ENCODE results near the gene ZNF746.
"Not testable (repeated sequence)": the region's sequence is repeated elsewhere in the genome, so short reads cannot be mapped to it uniquely, and the experiment has no call there.

The ZNF746 gene

GRCh38 chr7:149459540-149460452, 37.8 kb downstream of the ZNF746 start:
- peak; percentile 45 for DNase-seq
- ATAC-seq, result peak; percentile 33

DNA sequence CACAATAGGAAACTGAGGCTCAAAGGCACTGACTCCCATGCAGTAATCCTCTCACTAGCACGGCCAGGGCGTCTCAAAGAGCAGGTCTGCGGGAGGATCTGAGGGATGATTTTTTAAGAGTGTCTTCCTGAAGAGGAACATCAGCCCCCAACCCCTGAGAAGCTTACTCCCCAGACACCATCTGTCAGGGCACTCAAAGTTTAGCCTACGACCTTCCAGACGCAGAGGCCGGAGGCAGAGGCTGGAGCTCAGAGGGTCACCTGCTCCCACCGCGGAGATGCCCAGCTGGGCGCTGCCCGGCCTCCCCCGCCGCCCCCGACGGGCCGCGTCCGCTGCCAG, 38.4 kb downstream of the ZNF746 start:
- no peak for DNase-seq
- ATAC-seq, result no peak

GRCh38 chr7:149458235-149458634, 39.4 kb downstream of the ZNF746 start:
- DNase-seq (no peak), ATAC-seq (no peak)

DNA sequence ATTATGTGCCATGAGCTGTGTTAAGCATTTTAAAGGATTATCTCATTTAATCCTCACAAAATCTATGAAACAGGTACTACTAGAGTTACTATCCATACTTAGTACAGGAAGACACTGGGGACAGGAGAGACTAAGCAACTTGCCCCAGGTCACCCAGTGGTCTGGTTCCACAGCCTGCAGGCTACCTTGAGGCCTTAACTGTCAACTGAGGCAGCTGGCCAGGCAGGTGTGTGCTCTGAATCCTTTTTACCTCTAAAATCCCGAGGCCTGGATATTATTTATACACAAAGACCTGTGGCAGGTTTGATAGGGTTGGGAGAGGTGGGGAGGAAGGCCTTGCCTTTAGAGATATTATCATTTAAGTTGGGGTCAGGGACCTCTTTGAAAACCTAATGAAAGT, 39.8 kb downstream of the ZNF746 start:
- no peak for DNase-seq
- ATAC-seq, result no peak

- ATAC-seq (no peak), DNase-seq (no peak)
Measured at GRCh38 chr7:149456506-149457421, 40.8 kb downstream of the ZNF746 start.

- DNase-seq (no peak), ATAC-seq (no peak)
Measured at GRCh38 chr7:149455175-149455950, 42.2 kb downstream of the ZNF746 start.

DNA sequence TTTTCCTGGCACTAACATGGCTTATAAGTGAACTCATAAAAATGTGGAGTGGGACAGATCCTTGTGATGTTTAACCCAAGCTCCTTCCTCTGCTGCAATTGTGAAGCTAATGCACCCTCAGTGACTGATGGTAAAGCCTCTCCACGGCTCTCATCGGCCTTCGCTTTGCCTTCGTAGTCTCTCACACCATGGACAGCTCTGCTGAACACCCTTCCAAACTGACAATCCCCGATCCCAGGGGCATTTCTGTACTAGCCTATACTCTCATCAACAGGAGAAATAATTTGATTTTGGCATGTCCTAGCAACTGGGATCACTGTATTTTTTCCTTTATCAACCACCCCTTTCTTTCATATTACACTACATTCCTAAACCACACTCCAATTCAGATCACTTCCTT, 42.9 kb downstream of the ZNF746 start:
- ATAC-seq (no peak), DNase-seq (no peak)

DNA sequence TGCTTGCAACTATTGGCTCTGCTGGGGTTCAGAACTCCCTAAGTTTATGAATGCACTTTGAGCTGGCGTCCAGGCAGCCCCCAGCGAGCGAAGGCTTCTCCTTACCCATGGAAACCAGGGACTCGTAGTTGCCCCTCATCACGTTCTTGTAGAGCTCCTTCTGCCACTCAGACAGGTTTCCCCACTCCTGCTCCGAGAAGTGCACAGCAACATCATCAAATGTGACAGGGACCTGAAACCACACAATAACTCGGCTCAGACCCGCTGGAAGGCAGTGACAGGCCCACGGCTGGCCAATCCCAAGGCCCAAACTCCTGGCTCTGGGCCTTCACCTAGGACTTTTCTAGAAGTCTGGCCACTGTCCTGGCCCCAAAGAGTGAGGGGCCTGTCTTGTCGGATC, 43.6 kb downstream of the ZNF746 start:
- no peak for DNase-seq

GRCh38 chr7:149450821-149451220, 46.8 kb downstream of the ZNF746 start:
- no peak for ATAC-seq
- no peak for DNase-seq

More for the DNA sequence above, 43.6 kb downstream of the ZNF746 start:
- ATAC-seq, result no peak

GRCh38 chr7:149449897-149450296, 47.7 kb downstream of the ZNF746 start:
- no peak for ATAC-seq
- DNase-seq, result no peak

- ATAC-seq, result no peak
- DNase-seq, result no peak
Measured at GRCh38 chr7:149448961-149449360, 48.6 kb downstream of the ZNF746 start.

DNA sequence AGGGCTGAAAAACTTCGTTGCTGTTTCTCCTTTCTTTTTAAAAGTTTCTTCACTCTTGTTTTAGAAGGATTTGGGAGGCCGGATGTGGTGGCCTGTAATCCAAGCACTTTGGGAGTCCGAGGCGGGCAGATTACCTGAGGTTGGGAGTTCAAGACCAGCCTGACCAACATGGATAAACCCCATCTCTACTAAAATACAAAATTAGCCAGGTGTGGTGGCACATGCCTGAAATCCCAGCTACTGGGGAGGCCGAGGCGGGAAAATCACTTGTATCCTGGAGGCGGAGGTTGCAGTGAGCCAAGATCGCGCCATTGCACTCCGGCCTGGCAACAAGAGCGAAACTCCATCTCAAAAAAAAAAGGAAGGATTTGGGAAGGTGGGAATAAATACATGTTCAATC, 51.6 kb downstream of the ZNF746 start:
- not testable (repeated sequence) for ATAC-seq, DNase-seq

DNA sequence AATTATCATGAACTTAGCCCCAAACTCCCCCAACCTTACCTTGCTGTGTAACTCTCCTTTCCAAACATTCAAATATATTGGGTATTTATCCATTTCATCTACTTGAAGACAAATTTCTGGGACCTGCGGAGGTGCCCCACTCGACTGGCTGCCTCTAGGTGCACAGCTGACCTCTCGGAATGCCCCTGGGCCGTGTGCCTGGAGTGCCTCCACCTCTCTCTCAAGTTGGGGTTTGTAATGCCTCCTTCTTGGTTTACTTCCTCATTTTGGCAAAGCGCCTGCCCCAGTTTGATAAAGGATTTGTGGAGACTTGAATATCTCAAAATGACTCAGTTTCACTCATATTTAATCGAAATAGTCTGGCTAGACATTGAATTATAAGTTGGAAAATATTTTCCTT, 53.3 kb downstream of the ZNF746 start:
- no peak for DNase-seq
- ATAC-seq, result no peak

DNA sequence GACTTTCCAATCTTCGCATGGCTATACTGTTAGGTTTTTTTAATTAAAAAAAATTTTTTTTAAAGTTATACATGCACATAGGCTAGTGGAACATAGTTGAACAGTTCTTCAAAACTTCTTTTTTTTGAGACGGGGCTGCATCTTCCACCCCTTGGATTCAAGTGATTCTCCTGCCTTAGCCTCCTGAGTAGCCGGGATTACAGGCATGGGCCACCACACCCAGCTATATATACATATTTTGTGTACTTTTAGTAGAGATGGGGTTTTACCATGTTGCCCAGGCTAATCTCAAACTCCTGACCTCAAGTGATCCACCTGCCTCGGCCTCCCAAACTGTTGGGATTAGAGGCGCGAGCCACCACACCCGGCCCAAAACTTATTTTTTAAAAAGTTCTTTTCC, 54.1 kb downstream of the ZNF746 start:
- DNase-seq (no peak), ATAC-seq (no peak)

DNA sequence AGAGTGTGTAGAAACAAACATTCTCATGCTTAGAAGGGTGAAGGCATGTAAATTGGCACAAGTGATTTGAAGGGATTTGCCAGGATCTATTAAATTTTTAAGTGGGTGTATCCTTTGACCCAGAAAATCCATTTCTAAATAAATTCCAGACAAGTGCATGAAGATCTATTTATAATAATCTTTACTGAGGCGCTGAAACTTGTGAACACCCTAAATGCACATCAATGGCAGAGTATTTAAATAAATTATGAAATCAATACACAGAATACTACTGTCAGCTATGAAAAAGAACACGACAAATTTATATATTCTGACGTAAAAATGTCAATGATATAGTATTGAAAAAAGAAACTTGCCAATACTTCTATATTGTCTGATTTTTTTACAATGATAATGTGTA, 54.7 kb downstream of the ZNF746 start:
- ATAC-seq, result no peak
- no peak for DNase-seq

DNA sequence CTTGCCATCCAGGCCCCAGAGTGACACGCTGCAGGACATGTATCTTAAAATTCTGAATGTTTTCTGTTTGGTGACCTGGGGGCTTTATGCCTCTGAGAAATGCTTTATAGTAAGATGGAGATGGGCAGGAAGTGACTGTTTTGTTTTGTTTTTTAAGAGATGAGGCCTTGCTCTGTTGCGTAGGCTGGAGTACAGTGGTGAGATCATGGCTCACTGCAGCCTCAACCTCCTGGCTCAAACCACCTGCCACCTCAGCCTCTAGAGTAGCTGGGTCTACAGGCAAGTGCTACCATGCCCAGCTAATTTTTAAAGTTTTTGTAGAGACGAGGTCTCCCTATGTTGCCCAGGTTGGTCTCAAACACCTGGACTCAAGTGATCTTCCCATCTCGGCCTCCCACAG, 57.4 kb downstream of the ZNF746 start:
- DNase-seq (no peak), ATAC-seq (peak; percentile 57)

DNA sequence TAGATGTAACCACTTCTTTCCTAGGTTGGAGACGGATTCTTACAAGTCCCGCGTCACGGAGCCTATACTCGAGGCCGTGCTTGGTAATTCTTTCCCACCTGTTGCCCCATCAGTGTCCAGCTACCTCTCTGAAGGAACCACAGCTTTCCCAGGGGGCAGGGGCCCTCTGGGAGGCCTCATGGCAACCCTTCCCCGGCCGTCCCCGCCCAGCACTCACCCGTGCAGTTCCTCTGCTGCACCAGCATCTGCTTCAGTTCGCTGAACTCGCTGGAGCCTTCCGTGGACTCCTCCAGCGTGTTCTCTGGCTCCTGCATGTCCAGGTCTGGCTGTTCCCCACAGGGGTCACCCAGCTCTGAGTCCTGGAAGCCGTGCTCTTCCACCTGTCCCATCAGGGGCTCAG, 61.3 kb downstream of the ZNF746 start:
- ATAC-seq, result no peak
- no peak for DNase-seq

DNA sequence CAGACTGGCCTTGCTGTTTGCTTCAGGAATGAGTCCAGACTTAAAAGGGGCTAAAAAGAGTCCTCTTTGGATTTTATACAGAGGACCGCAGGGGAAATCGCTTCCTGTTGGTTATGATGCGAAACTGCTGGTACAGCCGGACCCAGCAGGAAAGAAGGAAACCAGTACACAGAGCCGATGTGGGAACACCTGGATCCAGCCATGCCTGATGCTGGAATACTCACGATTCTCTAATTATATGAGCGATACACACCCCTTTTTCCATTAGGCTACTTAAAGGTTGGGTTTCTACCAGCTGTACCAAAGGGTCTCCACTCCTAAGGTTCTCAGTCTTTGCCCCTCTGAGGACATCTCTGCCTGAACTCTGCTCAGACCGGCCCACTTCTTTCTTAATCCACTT, 64.5 kb downstream of the ZNF746 start:
- no peak for DNase-seq

DNA sequence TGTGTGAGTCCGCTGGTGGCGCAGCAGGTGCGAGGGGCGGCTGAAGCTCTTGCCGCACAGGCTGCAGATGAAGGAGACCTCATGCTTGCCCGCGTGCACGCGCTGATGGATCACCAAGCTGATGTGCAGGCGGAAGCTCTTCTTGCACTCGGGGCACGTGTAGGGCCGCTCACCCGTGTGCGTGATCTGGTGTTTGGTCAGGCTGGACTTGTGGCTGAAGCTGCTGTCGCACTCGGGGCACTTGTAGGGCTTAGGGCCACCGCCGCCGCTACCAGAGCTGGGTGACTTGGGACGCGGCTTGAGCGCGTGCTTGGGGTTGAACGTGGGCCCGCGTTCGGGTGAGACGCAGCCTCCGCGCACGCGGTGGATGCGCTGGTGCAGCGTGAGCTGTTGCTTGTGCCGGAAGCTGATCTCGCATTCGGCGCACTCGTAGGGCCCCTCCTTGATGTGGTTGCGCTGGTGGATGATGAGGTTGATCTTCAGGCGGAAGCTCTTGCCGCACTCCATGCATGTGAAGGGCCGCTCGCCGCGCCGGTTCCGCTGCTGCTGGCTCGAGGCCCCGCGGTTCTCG, 65.4 kb downstream of the ZNF746 start:
- no peak for DNase-seq
- no peak for ATAC-seq

More for the DNA sequence above, 64.5 kb downstream of the ZNF746 start:
- no peak for ATAC-seq

- DNase-seq, result no peak
- ATAC-seq, result no peak
Measured at GRCh38 chr7:149431486-149432120, 66.0 kb downstream of the ZNF746 start.

DNA sequence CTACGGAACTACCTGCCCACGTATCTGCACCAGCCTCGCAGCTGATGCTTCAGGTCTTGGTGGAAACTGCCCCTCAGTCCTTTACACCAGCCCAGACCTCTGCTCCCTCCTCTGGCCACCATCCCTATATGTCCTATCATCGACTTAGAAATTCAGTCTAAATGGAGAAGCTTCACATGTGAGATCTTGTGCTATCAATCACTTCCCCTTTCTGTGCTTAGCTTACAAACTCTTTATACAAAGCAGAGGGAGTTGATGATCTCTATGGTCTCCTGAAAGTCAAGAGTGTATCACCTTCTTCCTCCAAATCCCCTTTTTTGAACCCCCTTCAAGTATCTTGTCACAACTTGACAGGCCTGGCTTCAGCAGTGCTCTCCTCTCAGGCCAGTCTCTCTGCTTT, 67.4 kb downstream of the ZNF746 start:
- DNase-seq, result no peak
- ATAC-seq, result no peak

- ATAC-seq (no peak), DNase-seq (no peak)
Measured at GRCh38 chr7:149427893-149428292, 69.7 kb downstream of the ZNF746 start.

All from stimulated activated naive CD8-positive, alpha-beta T cell treated with anti-CD3 and anti-CD28 coated beads, Interleukin-15, Interleukin-2, amounts not matched to agents 100 U/mL and 50 U/mL, for 24 hours (primary cell).